ENCODE measurements around the gene TMEM138. TPM values are rescaled to one million over a fixed set of nuclear protein-coding genes. Genes with fewer than 3 reads are reported as not detected.

The TMEM138 gene
- total and polyA plus RNA-seq, 2 of the 4 experiments (the other 2 are of a cell fraction), result 16.8 to 53.2 TPM

DNA sequence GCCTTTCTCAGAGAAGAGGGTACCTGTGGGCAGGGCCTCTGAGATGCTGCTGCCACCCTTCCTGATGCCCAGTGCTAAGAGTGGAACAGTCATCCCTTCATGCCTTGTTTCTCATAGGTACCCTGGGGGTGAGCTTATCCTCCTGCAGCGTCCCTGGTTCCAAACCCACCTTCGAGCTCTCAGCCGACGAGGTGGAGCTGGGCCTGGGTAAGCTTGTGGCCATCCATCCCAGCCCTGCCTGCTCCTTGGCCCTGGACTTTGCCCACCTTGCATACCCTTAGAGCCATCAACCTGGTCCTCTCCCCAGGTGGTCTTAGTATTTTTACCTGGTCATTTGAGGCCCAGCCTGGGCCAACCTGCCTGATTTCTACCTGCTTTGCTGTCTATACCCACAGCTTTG lies 20.5 kb upstream of the TMEM138 start:
- H3K23ac ChIP-seq (ENCODE audit: low read depth, low read length), result no peak overlapping the region
- no peak overlapping the region for H2BK15ac ChIP-seq (ENCODE audit: low read depth, low read length)
- TF ChIP-seq CEBPB (IDR thresholded peaks at IDR 0.05; ENCODE audit: low read depth, low read length) (no peak), SMC3 (IDR thresholded peaks at IDR 0.05; ENCODE audit: low read depth, low read length) (no peak), RFX5 (IDR thresholded peaks at IDR 0.05; ENCODE audit: low read depth, low read length) (no peak), RAD21 (IDR thresholded peaks at IDR 0.05; ENCODE audit: low read length) (no peak), MXI1 (IDR thresholded peaks at IDR 0.05; ENCODE audit: borderline replicate concordance, low read depth, low read length) (no peak), MAZ (IDR thresholded peaks at IDR 0.05; ENCODE audit: borderline replicate concordance, low read depth, low read length) (no peak), POLR2A (IDR thresholded peaks at IDR 0.05; ENCODE audit: low read depth, low read length) (no peak), CHD1 (IDR thresholded peaks at IDR 0.05; ENCODE audit: low read depth, low read length) (no peak), RCOR1 (IDR thresholded peaks at IDR 0.05; ENCODE audit: insufficient replicate concordance, low read length) (no peak), BHLHE40 (IDR thresholded peaks at IDR 0.05; ENCODE audit: low read depth, low read length) (no peak), FOS (IDR thresholded peaks at IDR 0.05; ENCODE audit: low read depth, low read length) (no peak), ELK1 (IDR thresholded peaks at IDR 0.05; ENCODE audit: borderline replicate concordance, low read depth, low read length) (no peak), NFE2L2 (IDR thresholded peaks at IDR 0.05; ENCODE audit: low read depth, low read length) (no peak), MAFK (IDR thresholded peaks at IDR 0.05; ENCODE audit: low read depth, low read length) (no peak)
- TF ChIP-seq, protein P1, sequence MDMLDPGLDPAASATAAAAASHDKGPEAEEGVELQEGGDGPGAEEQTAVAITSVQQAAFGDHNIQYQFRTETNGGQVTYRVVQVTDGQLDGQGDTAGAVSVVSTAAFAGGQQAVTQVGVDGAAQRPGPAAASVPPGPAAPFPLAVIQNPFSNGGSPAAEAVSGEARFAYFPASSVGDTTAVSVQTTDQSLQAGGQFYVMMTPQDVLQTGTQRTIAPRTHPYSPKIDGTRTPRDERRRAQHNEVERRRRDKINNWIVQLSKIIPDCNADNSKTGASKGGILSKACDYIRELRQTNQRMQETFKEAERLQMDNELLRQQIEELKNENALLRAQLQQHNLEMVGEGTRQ (IDR thresholded peaks at IDR 0.05; ENCODE audit: low read depth, low read length), result no peak
- TF ChIP-seq, protein P2, sequence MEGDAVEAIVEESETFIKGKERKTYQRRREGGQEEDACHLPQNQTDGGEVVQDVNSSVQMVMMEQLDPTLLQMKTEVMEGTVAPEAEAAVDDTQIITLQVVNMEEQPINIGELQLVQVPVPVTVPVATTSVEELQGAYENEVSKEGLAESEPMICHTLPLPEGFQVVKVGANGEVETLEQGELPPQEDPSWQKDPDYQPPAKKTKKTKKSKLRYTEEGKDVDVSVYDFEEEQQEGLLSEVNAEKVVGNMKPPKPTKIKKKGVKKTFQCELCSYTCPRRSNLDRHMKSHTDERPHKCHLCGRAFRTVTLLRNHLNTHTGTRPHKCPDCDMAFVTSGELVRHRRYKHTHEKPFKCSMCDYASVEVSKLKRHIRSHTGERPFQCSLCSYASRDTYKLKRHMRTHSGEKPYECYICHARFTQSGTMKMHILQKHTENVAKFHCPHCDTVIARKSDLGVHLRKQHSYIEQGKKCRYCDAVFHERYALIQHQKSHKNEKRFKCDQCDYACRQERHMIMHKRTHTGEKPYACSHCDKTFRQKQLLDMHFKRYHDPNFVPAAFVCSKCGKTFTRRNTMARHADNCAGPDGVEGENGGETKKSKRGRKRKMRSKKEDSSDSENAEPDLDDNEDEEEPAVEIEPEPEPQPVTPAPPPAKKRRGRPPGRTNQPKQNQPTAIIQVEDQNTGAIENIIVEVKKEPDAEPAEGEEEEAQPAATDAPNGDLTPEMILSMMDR (conservative IDR thresholded peaks at IDR 0.05; ENCODE audit: low read depth, low read length), result no peak
- ATAC-seq (ENCODE audit: low read depth), result no peak
- H2AK9ac ChIP-seq (replicated peaks; ENCODE audit: low read depth, low read length, poor library complexity), result no peak overlapping the region
- H3K4ac ChIP-seq (ENCODE audit: low read depth, low read length), result no peak overlapping the region
- intact Hi-C loops (cut with micrococcal nuclease), result no loop called here
- no peaks in the 10 kb centered on the region for H3K4me1 ChIP-seq (ENCODE audit: control insufficient read depth, insufficient read depth, low read length)
- no peak overlapping the region for H4K8ac ChIP-seq (ENCODE audit: low read depth in 2 of 2, low read length in 2 of 2)
- H2AFZ ChIP-seq (replicated peaks; ENCODE audit: low read length, poor library complexity), result no peak overlapping the region
- no peak overlapping the region for H2AK5ac ChIP-seq (ENCODE audit: low read depth, low read length)
- no peak overlapping the region for H2BK20ac ChIP-seq (ENCODE audit: low read depth, low read length)
- POLR2A ChIA-PET (ENCODE audit: unreplicated experiment), result interaction anchor here (0.6 kb wide), 1 partner anchor 35 kb away, joined by 4 read pairs; no protein-coding TSS in a partner anchor
- dilution Hi-C loops (cut with HindIII; ENCODE audit: low sequenced_read_pairs, unreplicated experiment), result no loop called here
- CTCF ChIA-PET, result no interaction called here
- no peak overlapping the region for H3K56ac ChIP-seq (ENCODE audit: extremely low read depth, insufficient read depth, low read length)
- no peak overlapping the region for H3K14ac ChIP-seq (replicated peaks; ENCODE audit: low read depth, low read length)
- H4K91ac ChIP-seq (ENCODE audit: insufficient read depth, low read depth, low read length), result no peak overlapping the region
- no peaks in the 10 kb centered on the region for H3K9me1 ChIP-seq (ENCODE audit: insufficient read depth, low read length)
- H4K5ac ChIP-seq (ENCODE audit: low read depth, low read length), result no peak overlapping the region
- H3K9ac ChIP-seq (ENCODE audit: low read depth, low read length), result no peak overlapping the region
- H3K36me3 ChIP-seq (ENCODE audit: control insufficient read depth, insufficient read depth, low read length), result peaks cover 14% of the 10 kb centered on the region
- no peaks in the 10 kb centered on the region for H3K27me3 ChIP-seq (ENCODE audit: control insufficient read depth, insufficient read depth, low read length)
- in situ Hi-C loops (cut with MboI; ENCODE audit: low sequenced_read_pairs), result no loop called here
- H2BK5ac ChIP-seq (ENCODE audit: low read depth, low read length, poor library complexity, severe bottlenecking), result no peak overlapping the region
- no peak overlapping the region for H3K27ac ChIP-seq (ENCODE audit: insufficient read depth, low read length)
- no TSS peak for BruUV-seq (replicated peaks)
- WGBS, 2 experiments (ENCODE audit: extremely low coverage in 2 of 2, insufficient read length in 1 of 2), result 87% methylated on average over 4 of the region's 4 CpGs; no CpG with 5 or more reads in 1 of the 2 experiments
- no peaks in the 10 kb centered on the region for H3K9me3 ChIP-seq (ENCODE audit: control insufficient read depth, insufficient read depth, low read length)
- H3K4me2 ChIP-seq (ENCODE audit: low read depth, low read length), result no peak overlapping the region
- H2BK120ac ChIP-seq (ENCODE audit: low read depth, low read length), result no peak overlapping the region
- no peaks in the 10 kb centered on the region for H3K79me1 ChIP-seq (ENCODE audit: low read depth in 1 of 2, low read length in 2 of 2)
- DNase-seq, result no peak
- H4K20me1 ChIP-seq (ENCODE audit: insufficient read depth, low read length), result no peaks in the 10 kb centered on the region
- no peak overlapping the region for H3K4me3 ChIP-seq (ENCODE audit: insufficient read depth, low read depth, low read length)
- H3K18ac ChIP-seq (ENCODE audit: low read depth, low read length), result no peak overlapping the region

All from IMR-90 (cell line).